Endothelial cell of umbilical vein (primary cell): ENCODE data around the gene CDH11.

Experiments used
- CTCF ChIP-seq, 2 donors: IDR thresholded peaks; 1 replicate in 1 of 2; 2 replicates in 1 of 2; pipeline ENCODE4 v1.5.1; 2011; ENCODE audit warnings: low read length in 2 of 2, mild to moderate bottlenecking in 2 of 2, moderate library complexity in 2 of 2, control low read depth in 1 of 2, inconsistent platforms in 1 of 2, low read depth in 1 of 2; ENCODE audit not compliant: insufficient read depth in 1 of 2; ENCODE audit errors: extremely low read depth in 1 of 2
- FOS ChIP-seq: IDR thresholded peaks from 2 replicates; pipeline ENCODE4 v1.6.1; 2011; ENCODE audit warnings: mild to moderate bottlenecking, low read length, moderate library complexity, borderline replicate concordance; ENCODE audit not compliant: insufficient read depth

GRCh38 chr16:65125871-65126270 is 4.0 kb upstream of the CDH11 start:
- no peak for TF ChIP-seq CTCF (IDR thresholded peaks at IDR 0.05; ENCODE audit: extremely low read depth in 1 of 2, insufficient read depth in 1 of 2, low read depth in 1 of 2, low read length in 2 of 2)
- TF ChIP-seq FOS: no peak
